ENCODE results near the gene GLI2.

GRCh38 chr2:120764492-120764891, 28.8 kb downstream of the GLI2 start:
- TF ChIP-seq, protein P1, sequence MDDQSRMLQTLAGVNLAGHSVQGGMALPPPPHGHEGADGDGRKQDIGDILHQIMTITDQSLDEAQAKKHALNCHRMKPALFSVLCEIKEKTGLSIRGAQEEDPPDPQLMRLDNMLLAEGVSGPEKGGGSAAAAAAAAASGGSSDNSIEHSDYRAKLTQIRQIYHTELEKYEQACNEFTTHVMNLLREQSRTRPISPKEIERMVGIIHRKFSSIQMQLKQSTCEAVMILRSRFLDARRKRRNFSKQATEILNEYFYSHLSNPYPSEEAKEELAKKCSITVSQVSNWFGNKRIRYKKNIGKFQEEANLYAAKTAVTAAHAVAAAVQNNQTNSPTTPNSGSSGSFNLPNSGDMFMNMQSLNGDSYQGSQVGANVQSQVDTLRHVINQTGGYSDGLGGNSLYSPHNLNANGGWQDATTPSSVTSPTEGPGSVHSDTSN (IDR thresholded peaks at IDR 0.05) = no peak
- no peak for TF ChIP-seq TP53 (CRISPR knock-in tag; IDR thresholded peaks at IDR 0.05)

Measured in A549 (cell line).